H1 (cell line): Measurements from ENCODE around the gene GNG12. TPM values are rescaled to one million over a fixed set of nuclear protein-coding genes. Genes with fewer than 3 reads are reported as not detected.

Experiments used
- RNF2 ChIP-seq: fragments of 200-900, 300-1000 bp; sonication (generic); IDR thresholded peaks from 2 replicates; pipeline ENCODE4 v1.7.1; 2016; ENCODE audit warnings: borderline replicate concordance, low read depth, mild to moderate bottlenecking, antibody characterized with exemption, low read length; ENCODE audit not compliant: poor library complexity, severe bottlenecking; ENCODE audit errors: missing control alignments
- RXRA ChIP-seq: IDR thresholded peaks from 2 replicates; pipeline ENCODE4 v1.6.1; 2011; ENCODE audit warnings: low read depth, mild to moderate bottlenecking, low read length, moderate library complexity; ENCODE audit not compliant: insufficient read depth
- SIN3A ChIP-seq, 2 experiments: IDR thresholded peaks in 1 of 2; conservative IDR thresholded peaks in 1 of 2; 2 replicates each; pipeline ENCODE4 v1.6.1; 2011 to 2012; ENCODE audit warnings: low read length in 2 of 2, improper control_type of control experiment in 1 of 2, low read depth in 1 of 2, mild to moderate bottlenecking in 1 of 2
- USF2 ChIP-seq: IDR thresholded peaks from 2 replicates; pipeline ENCODE4 v1.6.1; 2011; ENCODE audit warnings: low read length, improper control_type of control experiment
- polyA plus RNA-seq, 7 experiments: library from polyadenylated mRNA; depleted of rRNA in 3 of 7; stranded (reverse) in 5 of 7; unstranded in 2 of 7; fragments of >200 nt in 5 of 7; fragments of 200-250 nt in 2 of 7; gene quantifications; 1 replicate in 5 of 7; 2 replicates in 1 of 7; 4 replicates in 1 of 7; pipeline versions ENCODE4 v1.2.1 to v1.2.3, GENCODE V29; 2011 to 2013; ENCODE audit warnings: missing spikeins in 2 of 7, mixed read lengths in 2 of 7
- total RNA-seq: library from RNA; stranded (reverse); fragmentation: NEBNext Ultra II Directional; extraction: Animal tissue kit (Norgen Biotek cat#: 25700); gene quantifications from 2 replicates; pipeline ENCODE4 v1.2.1, GENCODE V29; 2021
- TF ChIP-seq, protein P1 (sequence below): fragments of 300-600 bp; sonication (generic); IDR thresholded peaks from 2 replicates; pipeline ENCODE4 v1.7.1; 2012; ENCODE audit warnings: low read length, moderate library complexity, mild to moderate bottlenecking, inconsistent platforms; ENCODE audit not compliant: insufficient replicate concordance

GNG12 gene
- total and polyA plus RNA-seq, 2 of the 8 experiments (the other 6 are each of a cell fraction or from before 2014, with no cell fraction given): 11.4 to 35.8 TPM

DNA sequence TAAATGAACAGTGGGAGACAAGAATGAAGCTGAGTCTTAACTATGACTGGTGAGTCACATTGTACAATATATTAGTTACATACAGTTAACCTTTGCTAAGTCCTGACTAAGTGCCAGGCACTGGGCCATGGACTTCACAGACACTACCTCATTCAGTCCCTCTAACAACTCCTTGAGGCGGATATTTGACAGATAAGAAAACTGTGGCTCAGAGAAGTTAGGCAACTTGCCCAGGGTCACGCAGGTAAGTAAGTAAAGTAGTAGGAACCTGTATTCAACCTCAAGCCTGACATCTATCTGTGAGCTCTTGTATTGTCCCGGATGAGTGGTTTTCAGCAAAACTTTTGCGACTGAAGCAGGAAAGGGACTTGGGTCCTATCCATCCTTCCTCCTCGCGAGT is 62.1 kb downstream of the GNG12 start (continued):
- TF ChIP-seq SIN3A (conservative IDR thresholded peaks at IDR 0.05 in 1 of 2, IDR thresholded peaks at IDR 0.05 in 1 of 2; ENCODE audit: low read depth in 1 of 2, low read length in 2 of 2) (no peak), USF2 (no peak), RNF2 (no peak), RXRA (no peak)
- TF ChIP-seq, protein P1, sequence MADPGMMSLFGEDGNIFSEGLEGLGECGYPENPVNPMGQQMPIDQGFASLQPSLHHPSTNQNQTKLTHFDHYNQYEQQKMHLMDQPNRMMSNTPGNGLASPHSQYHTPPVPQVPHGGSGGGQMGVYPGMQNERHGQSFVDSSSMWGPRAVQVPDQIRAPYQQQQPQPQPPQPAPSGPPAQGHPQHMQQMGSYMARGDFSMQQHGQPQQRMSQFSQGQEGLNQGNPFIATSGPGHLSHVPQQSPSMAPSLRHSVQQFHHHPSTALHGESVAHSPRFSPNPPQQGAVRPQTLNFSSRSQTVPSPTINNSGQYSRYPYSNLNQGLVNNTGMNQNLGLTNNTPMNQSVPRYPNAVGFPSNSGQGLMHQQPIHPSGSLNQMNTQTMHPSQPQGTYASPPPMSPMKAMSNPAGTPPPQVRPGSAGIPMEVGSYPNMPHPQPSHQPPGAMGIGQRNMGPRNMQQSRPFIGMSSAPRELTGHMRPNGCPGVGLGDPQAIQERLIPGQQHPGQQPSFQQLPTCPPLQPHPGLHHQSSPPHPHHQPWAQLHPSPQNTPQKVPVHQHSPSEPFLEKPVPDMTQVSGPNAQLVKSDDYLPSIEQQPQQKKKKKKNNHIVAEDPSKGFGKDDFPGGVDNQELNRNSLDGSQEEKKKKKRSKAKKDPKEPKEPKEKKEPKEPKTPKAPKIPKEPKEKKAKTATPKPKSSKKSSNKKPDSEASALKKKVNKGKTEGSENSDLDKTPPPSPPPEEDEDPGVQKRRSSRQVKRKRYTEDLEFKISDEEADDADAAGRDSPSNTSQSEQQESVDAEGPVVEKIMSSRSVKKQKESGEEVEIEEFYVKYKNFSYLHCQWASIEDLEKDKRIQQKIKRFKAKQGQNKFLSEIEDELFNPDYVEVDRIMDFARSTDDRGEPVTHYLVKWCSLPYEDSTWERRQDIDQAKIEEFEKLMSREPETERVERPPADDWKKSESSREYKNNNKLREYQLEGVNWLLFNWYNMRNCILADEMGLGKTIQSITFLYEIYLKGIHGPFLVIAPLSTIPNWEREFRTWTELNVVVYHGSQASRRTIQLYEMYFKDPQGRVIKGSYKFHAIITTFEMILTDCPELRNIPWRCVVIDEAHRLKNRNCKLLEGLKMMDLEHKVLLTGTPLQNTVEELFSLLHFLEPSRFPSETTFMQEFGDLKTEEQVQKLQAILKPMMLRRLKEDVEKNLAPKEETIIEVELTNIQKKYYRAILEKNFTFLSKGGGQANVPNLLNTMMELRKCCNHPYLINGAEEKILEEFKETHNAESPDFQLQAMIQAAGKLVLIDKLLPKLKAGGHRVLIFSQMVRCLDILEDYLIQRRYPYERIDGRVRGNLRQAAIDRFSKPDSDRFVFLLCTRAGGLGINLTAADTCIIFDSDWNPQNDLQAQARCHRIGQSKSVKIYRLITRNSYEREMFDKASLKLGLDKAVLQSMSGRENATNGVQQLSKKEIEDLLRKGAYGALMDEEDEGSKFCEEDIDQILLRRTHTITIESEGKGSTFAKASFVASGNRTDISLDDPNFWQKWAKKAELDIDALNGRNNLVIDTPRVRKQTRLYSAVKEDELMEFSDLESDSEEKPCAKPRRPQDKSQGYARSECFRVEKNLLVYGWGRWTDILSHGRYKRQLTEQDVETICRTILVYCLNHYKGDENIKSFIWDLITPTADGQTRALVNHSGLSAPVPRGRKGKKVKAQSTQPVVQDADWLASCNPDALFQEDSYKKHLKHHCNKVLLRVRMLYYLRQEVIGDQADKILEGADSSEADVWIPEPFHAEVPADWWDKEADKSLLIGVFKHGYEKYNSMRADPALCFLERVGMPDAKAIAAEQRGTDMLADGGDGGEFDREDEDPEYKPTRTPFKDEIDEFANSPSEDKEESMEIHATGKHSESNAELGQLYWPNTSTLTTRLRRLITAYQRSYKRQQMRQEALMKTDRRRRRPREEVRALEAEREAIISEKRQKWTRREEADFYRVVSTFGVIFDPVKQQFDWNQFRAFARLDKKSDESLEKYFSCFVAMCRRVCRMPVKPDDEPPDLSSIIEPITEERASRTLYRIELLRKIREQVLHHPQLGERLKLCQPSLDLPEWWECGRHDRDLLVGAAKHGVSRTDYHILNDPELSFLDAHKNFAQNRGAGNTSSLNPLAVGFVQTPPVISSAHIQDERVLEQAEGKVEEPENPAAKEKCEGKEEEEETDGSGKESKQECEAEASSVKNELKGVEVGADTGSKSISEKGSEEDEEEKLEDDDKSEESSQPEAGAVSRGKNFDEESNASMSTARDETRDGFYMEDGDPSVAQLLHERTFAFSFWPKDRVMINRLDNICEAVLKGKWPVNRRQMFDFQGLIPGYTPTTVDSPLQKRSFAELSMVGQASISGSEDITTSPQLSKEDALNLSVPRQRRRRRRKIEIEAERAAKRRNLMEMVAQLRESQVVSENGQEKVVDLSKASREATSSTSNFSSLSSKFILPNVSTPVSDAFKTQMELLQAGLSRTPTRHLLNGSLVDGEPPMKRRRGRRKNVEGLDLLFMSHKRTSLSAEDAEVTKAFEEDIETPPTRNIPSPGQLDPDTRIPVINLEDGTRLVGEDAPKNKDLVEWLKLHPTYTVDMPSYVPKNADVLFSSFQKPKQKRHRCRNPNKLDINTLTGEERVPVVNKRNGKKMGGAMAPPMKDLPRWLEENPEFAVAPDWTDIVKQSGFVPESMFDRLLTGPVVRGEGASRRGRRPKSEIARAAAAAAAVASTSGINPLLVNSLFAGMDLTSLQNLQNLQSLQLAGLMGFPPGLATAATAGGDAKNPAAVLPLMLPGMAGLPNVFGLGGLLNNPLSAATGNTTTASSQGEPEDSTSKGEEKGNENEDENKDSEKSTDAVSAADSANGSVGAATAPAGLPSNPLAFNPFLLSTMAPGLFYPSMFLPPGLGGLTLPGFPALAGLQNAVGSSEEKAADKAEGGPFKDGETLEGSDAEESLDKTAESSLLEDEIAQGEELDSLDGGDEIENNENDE: no peak
